ENCODE results near the gene CCT2. TPM values are rescaled to one million over a fixed set of nuclear protein-coding genes. Genes with fewer than 3 reads are reported as not detected.

Gene CCT2
- total and polyA plus RNA-seq, 2 of the 8 experiments (the other 6 are each of a cell fraction or from before 2014, with no cell fraction given), result 244 to 419 TPM

GRCh38 chr12:69595689-69596088 is 10.4 kb downstream of the CCT2 start (continued):
- TF ChIP-seq CHD7 (IDR thresholded peaks at IDR 0.05; ENCODE audit: insufficient replicate concordance, low read length) (no peak), CBX8 (IDR thresholded peaks at IDR 0.05; ENCODE audit: borderline replicate concordance, low read depth, low read length) (no peak), SP4 (IDR thresholded peaks at IDR 0.05; ENCODE audit: low read length) (no peak), CHD2 (IDR thresholded peaks at IDR 0.05; ENCODE audit: low read length) (no peak), BACH1 (IDR thresholded peaks at IDR 0.05; ENCODE audit: low read length) (no peak), ZNF274 (IDR thresholded peaks at IDR 0.05; ENCODE audit: borderline replicate concordance, extremely low read depth, low read length) (no peak)
